NB4 (cell line): Measurements from ENCODE around the gene PDS5B.

ENCODE experiments used
- MYC ChIP-seq: IDR thresholded peaks from 2 replicates; pipeline ENCODE4 v1.6.1; 2011; ENCODE audit warnings: low read depth, low read length
- TF ChIP-seq, protein P1 (sequence below): IDR thresholded peaks from one replicate; pipeline ENCODE4 v1.5.1; 2012; ENCODE audit warnings: low read depth, low read length
- TF ChIP-seq, protein P2 (sequence below): IDR thresholded peaks from 2 replicates; pipeline ENCODE4 v1.6.1; 2011; ENCODE audit warnings: low read depth, low read length

DNA sequence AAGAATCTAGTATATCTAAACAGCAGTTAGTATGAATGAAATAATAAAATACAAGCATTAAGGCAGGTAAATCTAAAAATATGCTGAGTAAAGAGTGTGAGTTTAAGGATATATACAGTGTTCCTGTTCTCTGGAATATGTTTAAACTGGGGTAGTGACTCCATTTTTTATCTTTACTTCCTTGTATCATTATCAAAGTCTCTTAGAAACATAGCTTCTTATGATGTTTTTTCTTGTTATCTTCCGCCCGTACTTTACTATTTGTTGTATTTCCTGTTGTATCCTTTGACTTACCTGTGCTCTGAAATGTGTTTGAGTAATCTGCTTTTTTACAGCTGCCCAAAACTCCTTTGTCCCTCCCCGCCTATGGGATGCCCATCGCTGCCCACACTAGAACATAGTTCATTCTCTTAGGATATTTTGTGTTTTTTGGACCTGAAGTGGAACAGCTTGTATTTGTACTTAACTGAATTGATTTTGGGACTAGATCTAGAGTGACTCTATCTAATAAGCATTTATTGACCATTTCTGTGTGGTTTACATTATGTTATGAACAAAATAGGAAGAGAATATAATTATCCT, 80.8 kb downstream of the PDS5B start:
- TF ChIP-seq, protein P1, sequence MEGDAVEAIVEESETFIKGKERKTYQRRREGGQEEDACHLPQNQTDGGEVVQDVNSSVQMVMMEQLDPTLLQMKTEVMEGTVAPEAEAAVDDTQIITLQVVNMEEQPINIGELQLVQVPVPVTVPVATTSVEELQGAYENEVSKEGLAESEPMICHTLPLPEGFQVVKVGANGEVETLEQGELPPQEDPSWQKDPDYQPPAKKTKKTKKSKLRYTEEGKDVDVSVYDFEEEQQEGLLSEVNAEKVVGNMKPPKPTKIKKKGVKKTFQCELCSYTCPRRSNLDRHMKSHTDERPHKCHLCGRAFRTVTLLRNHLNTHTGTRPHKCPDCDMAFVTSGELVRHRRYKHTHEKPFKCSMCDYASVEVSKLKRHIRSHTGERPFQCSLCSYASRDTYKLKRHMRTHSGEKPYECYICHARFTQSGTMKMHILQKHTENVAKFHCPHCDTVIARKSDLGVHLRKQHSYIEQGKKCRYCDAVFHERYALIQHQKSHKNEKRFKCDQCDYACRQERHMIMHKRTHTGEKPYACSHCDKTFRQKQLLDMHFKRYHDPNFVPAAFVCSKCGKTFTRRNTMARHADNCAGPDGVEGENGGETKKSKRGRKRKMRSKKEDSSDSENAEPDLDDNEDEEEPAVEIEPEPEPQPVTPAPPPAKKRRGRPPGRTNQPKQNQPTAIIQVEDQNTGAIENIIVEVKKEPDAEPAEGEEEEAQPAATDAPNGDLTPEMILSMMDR = no peak
- TF ChIP-seq, protein P2, sequence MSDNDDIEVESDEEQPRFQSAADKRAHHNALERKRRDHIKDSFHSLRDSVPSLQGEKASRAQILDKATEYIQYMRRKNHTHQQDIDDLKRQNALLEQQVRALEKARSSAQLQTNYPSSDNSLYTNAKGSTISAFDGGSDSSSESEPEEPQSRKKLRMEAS = no peak
- TF ChIP-seq MYC = no peak
